GM12878 (cell line): ENCODE measurements around the gene CCR8. TPM values are rescaled to one million over a fixed set of nuclear protein-coding genes. Genes with fewer than 3 reads are reported as not detected.
A peak's percentile ranks its signal among the peaks of the same experiment; 100 is the strongest.

ENCODE experiments used
- ASH2L ChIP-seq: fragments of 300-600, 200-600 bp; sonication (generic); IDR thresholded peaks from 2 replicates; pipeline ENCODE4 v1.6.1; 2017; ENCODE audit warnings: low read depth, mild to moderate bottlenecking, borderline replicate concordance
- ATF3 ChIP-seq: IDR thresholded peaks from 2 replicates; pipeline ENCODE4 v1.6.1; 2011; ENCODE audit warnings: low read depth, mild to moderate bottlenecking, low read length, moderate library complexity, borderline replicate concordance; ENCODE audit errors: extremely low read depth
- CBX5 ChIP-seq: sonication (generic); IDR thresholded peaks from 2 replicates; pipeline ENCODE4 v1.6.1; 2016; ENCODE audit warnings: low read depth, moderate library complexity, mild to moderate bottlenecking, inconsistent platforms
- CREB1 ChIP-seq: IDR thresholded peaks from 2 replicates; pipeline ENCODE4 v1.6.1; 2012; ENCODE audit warnings: low read depth, mild to moderate bottlenecking, inconsistent platforms
- DPF2 ChIP-seq: fragments of 450-650 bp; IDR thresholded peaks from 2 replicates; pipeline ENCODE4 v1.6.1; 2017; ENCODE audit warnings: mild to moderate bottlenecking
- EGR1 ChIP-seq, 2 experiments: IDR thresholded peaks; 1 replicate in 1 of 2; 2 replicates in 1 of 2; pipeline ENCODE4 v1.6.1; 2011 to 2012; ENCODE audit warnings: low read depth in 2 of 2, low read length in 2 of 2, borderline replicate concordance in 1 of 2, mild to moderate bottlenecking in 1 of 2, moderate library complexity in 1 of 2
- ESRRA ChIP-seq: IDR thresholded peaks from 2 replicates; pipeline ENCODE4 v1.6.1; 2012; ENCODE audit warnings: mild to moderate bottlenecking, low read length, improper control_type of control experiment
- FOS ChIP-seq: IDR thresholded peaks from 3 replicates; pipeline ENCODE4 v1.6.1; 2011; ENCODE audit warnings: borderline replicate concordance; ENCODE audit not compliant: insufficient read length; ENCODE audit errors: extremely low read depth
- HCFC1 ChIP-seq: fragments of 150-350 bp; IDR thresholded peaks from 2 replicates; pipeline ENCODE4 v1.6.1; 2014; ENCODE audit warnings: low read length
- HDGF ChIP-seq: fragments of 450-650 bp; IDR thresholded peaks from 2 replicates; pipeline ENCODE4 v1.6.1; 2016; ENCODE audit warnings: antibody characterized with exemption
- IRF4 ChIP-seq: IDR thresholded peaks from 2 replicates; pipeline ENCODE4 v1.6.1; 2011; ENCODE audit warnings: low read depth, low read length
- KAT2A ChIP-seq: conservative IDR thresholded peaks from 2 replicates; pipeline ENCODE4 v1.6.1; 2011; ENCODE audit warnings: low read depth, low read length; ENCODE audit not compliant: control insufficient read depth
- LARP7 ChIP-seq: fragments of 450-650 bp; IDR thresholded peaks from 2 replicates; pipeline ENCODE4 v1.6.1; 2017; ENCODE audit warnings: mild to moderate bottlenecking
- MTA2 ChIP-seq: fragments of 450-650 bp; IDR thresholded peaks from 2 replicates; pipeline ENCODE4 v1.6.1; 2016; ENCODE audit warnings: low read depth, mild to moderate bottlenecking, moderate library complexity
- NFIC ChIP-seq: IDR thresholded peaks from 2 replicates; pipeline ENCODE4 v1.6.1; 2012; ENCODE audit warnings: low read depth, mild to moderate bottlenecking, inconsistent platforms, low read length, moderate library complexity
- NR2C1 ChIP-seq: fragments of 450-650 bp; IDR thresholded peaks from 2 replicates; pipeline ENCODE4 v1.6.1; 2017; ENCODE audit warnings: antibody characterized with exemption, mild to moderate bottlenecking, moderate library complexity
- POLR2AphosphoS2 ChIP-seq: IDR thresholded peaks from 2 replicates; pipeline ENCODE4 v1.6.1; 2011; ENCODE audit warnings: low read depth, mild to moderate bottlenecking, low read length, improper control_type of control experiment, moderate library complexity
- POLR2AphosphoS5 ChIP-seq: IDR thresholded peaks from 2 replicates; pipeline ENCODE4 v1.6.1; 2011; ENCODE audit warnings: mild to moderate bottlenecking, low read length, inconsistent platforms
- RELA ChIP-seq: fragments of 450-650 bp; IDR thresholded peaks from 2 replicates; pipeline ENCODE4 v1.8.0; 2014; ENCODE audit warnings: borderline replicate concordance; ENCODE audit not compliant: partially characterized antibody
- RUNX3 ChIP-seq: IDR thresholded peaks from 2 replicates; pipeline ENCODE4 v1.6.1; 2012; ENCODE audit warnings: low read length, inconsistent platforms
- SIN3A ChIP-seq: IDR thresholded peaks from 2 replicates; pipeline ENCODE4 v1.6.1; 2012; ENCODE audit warnings: low read depth, low read length, improper control_type of control experiment
- TCF12 ChIP-seq: IDR thresholded peaks from 2 replicates; pipeline ENCODE4 v1.6.1; 2011; ENCODE audit warnings: low read depth, mild to moderate bottlenecking, low read length
- polyA plus RNA-seq, 11 experiments: library from polyadenylated mRNA; depleted of rRNA in 4 of 11; unstranded in 6 of 11; stranded (reverse) in 5 of 11; fragments of >200 nt; fragmentation: Nextera tagmentation in 4 of 11; fragmentation: Illumina TruSeq in 1 of 11; extraction: Ambion mirVana in 4 of 11; extraction: Trizol in 1 of 11; gene quantifications; 1 replicate in 1 of 11; 2 replicates in 10 of 11; pipeline versions ENCODE4 v1.2.1 to v1.2.3, GENCODE V29; 2011 to 2016; ENCODE audit warnings: inconsistent platforms in 2 of 11, missing spikeins in 2 of 11, low read depth in 1 of 11
- total RNA-seq, 4 experiments: library from RNA; depleted of rRNA in 3 of 4; stranded (reverse); fragments of >200 nt in 3 of 4; fragmentation: Illumina TruSeq in 1 of 4; extraction: Trizol in 1 of 4; gene quantifications; 2 replicates each; pipeline versions ENCODE4 v1.2.1 to v1.2.3, GENCODE V29; 2013 to 2021
- TF ChIP-seq, protein P1 (sequence below): IDR thresholded peaks from 2 replicates; pipeline ENCODE4 v1.6.1; 2012; ENCODE audit warnings: improper control_type of control experiment, low read depth, low read length; ENCODE audit not compliant: insufficient replicate concordance
- TF ChIP-seq, protein P2 (sequence below): fragments of 150-350 bp; IDR thresholded peaks from 2 replicates; pipeline ENCODE4 v1.6.1; 2014; ENCODE audit warnings: mild to moderate bottlenecking, low read depth, low read length
- TF ChIP-seq, protein P3 (sequence below): fragments of 450-650 bp; IDR thresholded peaks from 2 replicates; pipeline ENCODE4 v1.6.1; 2016; ENCODE audit warnings: mild to moderate bottlenecking

Gene CCR8
- total and polyA plus RNA-seq, 10 of the 15 experiments (the other 5 are each of a cell fraction or from before 2014, with no cell fraction given) = 5.2 to 28.8 (median 15.6) TPM

GRCh38 chr3:39288300-39288808, 41.2 kb upstream of the CCR8 start (continued):
- TF ChIP-seq, protein P1, sequence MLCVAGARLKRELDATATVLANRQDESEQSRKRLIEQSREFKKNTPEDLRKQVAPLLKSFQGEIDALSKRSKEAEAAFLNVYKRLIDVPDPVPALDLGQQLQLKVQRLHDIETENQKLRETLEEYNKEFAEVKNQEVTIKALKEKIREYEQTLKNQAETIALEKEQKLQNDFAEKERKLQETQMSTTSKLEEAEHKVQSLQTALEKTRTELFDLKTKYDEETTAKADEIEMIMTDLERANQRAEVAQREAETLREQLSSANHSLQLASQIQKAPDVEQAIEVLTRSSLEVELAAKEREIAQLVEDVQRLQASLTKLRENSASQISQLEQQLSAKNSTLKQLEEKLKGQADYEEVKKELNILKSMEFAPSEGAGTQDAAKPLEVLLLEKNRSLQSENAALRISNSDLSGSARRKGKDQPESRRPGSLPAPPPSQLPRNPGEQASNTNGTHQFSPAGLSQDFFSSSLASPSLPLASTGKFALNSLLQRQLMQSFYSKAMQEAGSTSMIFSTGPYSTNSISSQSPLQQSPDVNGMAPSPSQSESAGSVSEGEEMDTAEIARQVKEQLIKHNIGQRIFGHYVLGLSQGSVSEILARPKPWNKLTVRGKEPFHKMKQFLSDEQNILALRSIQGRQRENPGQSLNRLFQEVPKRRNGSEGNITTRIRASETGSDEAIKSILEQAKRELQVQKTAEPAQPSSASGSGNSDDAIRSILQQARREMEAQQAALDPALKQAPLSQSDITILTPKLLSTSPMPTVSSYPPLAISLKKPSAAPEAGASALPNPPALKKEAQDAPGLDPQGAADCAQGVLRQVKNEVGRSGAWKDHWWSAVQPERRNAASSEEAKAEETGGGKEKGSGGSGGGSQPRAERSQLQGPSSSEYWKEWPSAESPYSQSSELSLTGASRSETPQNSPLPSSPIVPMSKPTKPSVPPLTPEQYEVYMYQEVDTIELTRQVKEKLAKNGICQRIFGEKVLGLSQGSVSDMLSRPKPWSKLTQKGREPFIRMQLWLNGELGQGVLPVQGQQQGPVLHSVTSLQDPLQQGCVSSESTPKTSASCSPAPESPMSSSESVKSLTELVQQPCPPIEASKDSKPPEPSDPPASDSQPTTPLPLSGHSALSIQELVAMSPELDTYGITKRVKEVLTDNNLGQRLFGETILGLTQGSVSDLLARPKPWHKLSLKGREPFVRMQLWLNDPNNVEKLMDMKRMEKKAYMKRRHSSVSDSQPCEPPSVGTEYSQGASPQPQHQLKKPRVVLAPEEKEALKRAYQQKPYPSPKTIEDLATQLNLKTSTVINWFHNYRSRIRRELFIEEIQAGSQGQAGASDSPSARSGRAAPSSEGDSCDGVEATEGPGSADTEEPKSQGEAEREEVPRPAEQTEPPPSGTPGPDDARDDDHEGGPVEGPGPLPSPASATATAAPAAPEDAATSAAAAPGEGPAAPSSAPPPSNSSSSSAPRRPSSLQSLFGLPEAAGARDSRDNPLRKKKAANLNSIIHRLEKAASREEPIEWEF = no peak
- peak; percentile 65 for TF ChIP-seq RELA
- TF ChIP-seq, protein P2, sequence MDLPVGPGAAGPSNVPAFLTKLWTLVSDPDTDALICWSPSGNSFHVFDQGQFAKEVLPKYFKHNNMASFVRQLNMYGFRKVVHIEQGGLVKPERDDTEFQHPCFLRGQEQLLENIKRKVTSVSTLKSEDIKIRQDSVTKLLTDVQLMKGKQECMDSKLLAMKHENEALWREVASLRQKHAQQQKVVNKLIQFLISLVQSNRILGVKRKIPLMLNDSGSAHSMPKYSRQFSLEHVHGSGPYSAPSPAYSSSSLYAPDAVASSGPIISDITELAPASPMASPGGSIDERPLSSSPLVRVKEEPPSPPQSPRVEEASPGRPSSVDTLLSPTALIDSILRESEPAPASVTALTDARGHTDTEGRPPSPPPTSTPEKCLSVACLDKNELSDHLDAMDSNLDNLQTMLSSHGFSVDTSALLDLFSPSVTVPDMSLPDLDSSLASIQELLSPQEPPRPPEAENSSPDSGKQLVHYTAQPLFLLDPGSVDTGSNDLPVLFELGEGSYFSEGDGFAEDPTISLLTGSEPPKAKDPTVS = no peak
- no peak for TF ChIP-seq ASH2L
- TF ChIP-seq SIN3A = no peak
- no peak for TF ChIP-seq POLR2AphosphoS5
- peak; percentile 60 for TF ChIP-seq CREB1
- TF ChIP-seq RUNX3 = peak; percentile 93
- TF ChIP-seq CBX5 = 0 out of 2 replicates have a peak, but pooled peaks have one; percentile 62
- peak; percentile 56; the same call in 1 of the 2 replicates for TF ChIP-seq ESRRA
- TF ChIP-seq FOS = no peak
- peak; percentile 67 for TF ChIP-seq DPF2
- TF ChIP-seq IRF4 = peak; percentile 73; the same call in 1 of the 2 replicates
- no peak for TF ChIP-seq NR2C1
- no peak for TF ChIP-seq POLR2AphosphoS2
- TF ChIP-seq TCF12 = peak; percentile 76; the same call in 1 of the 2 replicates
- 0 out of 2 replicates have a peak, but pooled peaks have one; percentile 42 for TF ChIP-seq HDGF
- TF ChIP-seq MTA2 = 0 out of 2 replicates have a peak, but pooled peaks have one; percentile 25
- TF ChIP-seq, protein P3, sequence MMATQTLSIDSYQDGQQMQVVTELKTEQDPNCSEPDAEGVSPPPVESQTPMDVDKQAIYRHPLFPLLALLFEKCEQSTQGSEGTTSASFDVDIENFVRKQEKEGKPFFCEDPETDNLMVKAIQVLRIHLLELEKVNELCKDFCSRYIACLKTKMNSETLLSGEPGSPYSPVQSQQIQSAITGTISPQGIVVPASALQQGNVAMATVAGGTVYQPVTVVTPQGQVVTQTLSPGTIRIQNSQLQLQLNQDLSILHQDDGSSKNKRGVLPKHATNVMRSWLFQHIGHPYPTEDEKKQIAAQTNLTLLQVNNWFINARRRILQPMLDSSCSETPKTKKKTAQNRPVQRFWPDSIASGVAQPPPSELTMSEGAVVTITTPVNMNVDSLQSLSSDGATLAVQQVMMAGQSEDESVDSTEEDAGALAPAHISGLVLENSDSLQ = peak; percentile 98
- no peak for TF ChIP-seq HCFC1
- TF ChIP-seq KAT2A = no peak
- TF ChIP-seq NFIC = peak; percentile 63
- no peak for TF ChIP-seq ATF3
- peak; percentile 53 for TF ChIP-seq LARP7
- no peak for TF ChIP-seq EGR1 (IDR thresholded peaks at IDR 0.05; ENCODE audit: borderline replicate concordance in 1 of 2, low read depth in 2 of 2, low read length in 2 of 2)
